Measurements from ENCODE around the gene METTL2B. TPM values are rescaled to one million over a fixed set of nuclear protein-coding genes. Genes with fewer than 3 reads are reported as not detected.

METTL2B gene
- total RNA-seq, 1 experiment from 2014 or later = 40.4 TPM

DNA sequence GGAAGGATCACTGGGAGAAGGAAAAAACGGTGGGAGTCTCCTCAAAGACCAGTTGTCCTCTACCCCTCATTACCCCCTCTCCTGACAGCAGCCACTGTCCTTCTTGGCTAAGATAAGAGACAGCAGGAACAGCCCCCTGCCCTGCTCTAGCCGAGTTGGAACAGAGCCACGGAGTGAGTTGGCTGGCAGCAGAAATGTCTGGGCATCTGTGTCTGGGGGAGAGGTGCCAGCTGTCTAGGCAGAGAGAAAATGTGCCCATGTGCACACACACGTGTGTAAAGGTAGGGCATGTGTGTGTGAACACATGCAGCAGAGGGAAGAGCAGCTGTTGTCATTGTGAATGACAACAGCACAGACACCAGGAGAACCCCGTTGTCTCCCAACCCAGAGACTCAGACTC, 30.2 kb upstream of the METTL2B start:
- Mint-ChIP-seq H3K27me3 (ENCODE audit: low read depth) (peaks cover 3% of the 10 kb centered on the region; the same call in 1 of the 2 replicates), H3K4me3 (no peak overlapping the region), H3K27ac (no peak overlapping the region), H3K9me3 (no peaks in the 10 kb centered on the region), H3K4me1 (peaks cover 4% of the 10 kb centered on the region; the same call in 1 of the 2 replicates), H3K36me3 (no peaks in the 10 kb centered on the region)
- TF ChIP-seq, protein P1, sequence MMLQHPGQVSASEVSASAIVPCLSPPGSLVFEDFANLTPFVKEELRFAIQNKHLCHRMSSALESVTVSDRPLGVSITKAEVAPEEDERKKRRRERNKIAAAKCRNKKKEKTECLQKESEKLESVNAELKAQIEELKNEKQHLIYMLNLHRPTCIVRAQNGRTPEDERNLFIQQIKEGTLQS (CRISPR knock-in tag; conservative IDR thresholded peaks at IDR 0.05) = no peak
- TF ChIP-seq JUN (CRISPR knock-in tag; IDR thresholded peaks at IDR 0.05) (no peak), CBFB (CRISPR knock-in tag; IDR thresholded peaks at IDR 0.05; ENCODE audit: low read depth) (no peak), ESRRA (CRISPR knock-in tag; IDR thresholded peaks at IDR 0.05; ENCODE audit: borderline replicate concordance) (no peak), FOXP1 (CRISPR knock-in tag; IDR thresholded peaks at IDR 0.05; ENCODE audit: borderline replicate concordance) (no peak), SP1 (CRISPR knock-in tag; conservative IDR thresholded peaks at IDR 0.05) (no peak), OVOL2 (CRISPR knock-in tag; IDR thresholded peaks at IDR 0.05; ENCODE audit: borderline replicate concordance) (no peak)
- TF ChIP-seq, protein P2, sequence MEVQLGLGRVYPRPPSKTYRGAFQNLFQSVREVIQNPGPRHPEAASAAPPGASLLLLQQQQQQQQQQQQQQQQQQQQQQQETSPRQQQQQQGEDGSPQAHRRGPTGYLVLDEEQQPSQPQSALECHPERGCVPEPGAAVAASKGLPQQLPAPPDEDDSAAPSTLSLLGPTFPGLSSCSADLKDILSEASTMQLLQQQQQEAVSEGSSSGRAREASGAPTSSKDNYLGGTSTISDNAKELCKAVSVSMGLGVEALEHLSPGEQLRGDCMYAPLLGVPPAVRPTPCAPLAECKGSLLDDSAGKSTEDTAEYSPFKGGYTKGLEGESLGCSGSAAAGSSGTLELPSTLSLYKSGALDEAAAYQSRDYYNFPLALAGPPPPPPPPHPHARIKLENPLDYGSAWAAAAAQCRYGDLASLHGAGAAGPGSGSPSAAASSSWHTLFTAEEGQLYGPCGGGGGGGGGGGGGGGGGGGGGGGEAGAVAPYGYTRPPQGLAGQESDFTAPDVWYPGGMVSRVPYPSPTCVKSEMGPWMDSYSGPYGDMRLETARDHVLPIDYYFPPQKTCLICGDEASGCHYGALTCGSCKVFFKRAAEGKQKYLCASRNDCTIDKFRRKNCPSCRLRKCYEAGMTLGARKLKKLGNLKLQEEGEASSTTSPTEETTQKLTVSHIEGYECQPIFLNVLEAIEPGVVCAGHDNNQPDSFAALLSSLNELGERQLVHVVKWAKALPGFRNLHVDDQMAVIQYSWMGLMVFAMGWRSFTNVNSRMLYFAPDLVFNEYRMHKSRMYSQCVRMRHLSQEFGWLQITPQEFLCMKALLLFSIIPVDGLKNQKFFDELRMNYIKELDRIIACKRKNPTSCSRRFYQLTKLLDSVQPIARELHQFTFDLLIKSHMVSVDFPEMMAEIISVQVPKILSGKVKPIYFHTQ (CRISPR knock-in tag; IDR thresholded peaks at IDR 0.05) = no peak
- TF ChIP-seq, protein P3, sequence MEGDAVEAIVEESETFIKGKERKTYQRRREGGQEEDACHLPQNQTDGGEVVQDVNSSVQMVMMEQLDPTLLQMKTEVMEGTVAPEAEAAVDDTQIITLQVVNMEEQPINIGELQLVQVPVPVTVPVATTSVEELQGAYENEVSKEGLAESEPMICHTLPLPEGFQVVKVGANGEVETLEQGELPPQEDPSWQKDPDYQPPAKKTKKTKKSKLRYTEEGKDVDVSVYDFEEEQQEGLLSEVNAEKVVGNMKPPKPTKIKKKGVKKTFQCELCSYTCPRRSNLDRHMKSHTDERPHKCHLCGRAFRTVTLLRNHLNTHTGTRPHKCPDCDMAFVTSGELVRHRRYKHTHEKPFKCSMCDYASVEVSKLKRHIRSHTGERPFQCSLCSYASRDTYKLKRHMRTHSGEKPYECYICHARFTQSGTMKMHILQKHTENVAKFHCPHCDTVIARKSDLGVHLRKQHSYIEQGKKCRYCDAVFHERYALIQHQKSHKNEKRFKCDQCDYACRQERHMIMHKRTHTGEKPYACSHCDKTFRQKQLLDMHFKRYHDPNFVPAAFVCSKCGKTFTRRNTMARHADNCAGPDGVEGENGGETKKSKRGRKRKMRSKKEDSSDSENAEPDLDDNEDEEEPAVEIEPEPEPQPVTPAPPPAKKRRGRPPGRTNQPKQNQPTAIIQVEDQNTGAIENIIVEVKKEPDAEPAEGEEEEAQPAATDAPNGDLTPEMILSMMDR (IDR thresholded peaks at IDR 0.05) = no peak
- TF ChIP-seq, protein P4, sequence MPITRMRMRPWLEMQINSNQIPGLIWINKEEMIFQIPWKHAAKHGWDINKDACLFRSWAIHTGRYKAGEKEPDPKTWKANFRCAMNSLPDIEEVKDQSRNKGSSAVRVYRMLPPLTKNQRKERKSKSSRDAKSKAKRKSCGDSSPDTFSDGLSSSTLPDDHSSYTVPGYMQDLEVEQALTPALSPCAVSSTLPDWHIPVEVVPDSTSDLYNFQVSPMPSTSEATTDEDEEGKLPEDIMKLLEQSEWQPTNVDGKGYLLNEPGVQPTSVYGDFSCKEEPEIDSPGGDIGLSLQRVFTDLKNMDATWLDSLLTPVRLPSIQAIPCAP (CRISPR knock-in tag; IDR thresholded peaks at IDR 0.05) = no peak
- DNase-seq (ENCODE audit: low spot score) = no peak
- ATAC-seq = no peak
- CTCF ChIA-PET = interaction anchor here (1.1 kb wide), 2 partner anchors 13 to 15 kb away, joined by 3 to 4 read pairs; no protein-coding TSS in a partner anchor
- POLR2A ChIA-PET = no interaction called here

DNA sequence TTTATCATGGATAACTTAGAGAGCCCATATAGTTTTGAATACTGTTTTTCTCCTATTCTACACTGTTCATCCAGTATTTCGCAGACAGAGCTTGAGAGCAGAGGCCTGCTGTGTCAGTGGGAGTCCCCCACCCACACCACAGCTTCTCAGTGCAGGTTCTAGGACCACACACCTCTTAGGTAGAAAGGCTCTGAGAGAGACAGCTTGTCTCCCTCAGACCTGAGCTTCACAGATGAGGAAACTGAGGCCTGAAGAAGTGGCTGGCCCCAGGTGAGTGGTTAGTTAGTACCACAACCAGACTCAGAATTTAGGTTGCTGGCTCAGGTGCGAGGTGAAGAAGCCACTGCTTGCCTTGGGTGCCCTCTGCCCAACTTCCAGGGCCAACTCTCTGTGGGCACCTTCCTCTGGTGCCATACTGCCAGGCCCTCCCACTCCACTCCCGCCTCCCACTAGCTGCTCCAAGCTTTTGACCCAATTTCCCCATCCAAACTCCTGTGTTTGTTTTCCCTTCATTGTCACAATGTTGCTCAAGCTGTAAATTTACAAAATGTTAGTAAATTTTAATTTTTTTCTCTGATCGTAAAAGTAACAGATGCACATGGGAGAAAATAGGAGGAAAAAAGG, 28.5 kb upstream of the METTL2B start:
- ATAC-seq (no peak), DNase-seq (ENCODE audit: low spot score) (no peak)
- no peak overlapping the region for H3K4me3 Mint-ChIP-seq
- no peaks in the 10 kb centered on the region for H3K36me3 Mint-ChIP-seq
- ChIA-PET CTCF (interaction anchor here (1.4 to 1.5 kb wide), 3 partner anchors 12 to 101 kb away, joined by 3 to 7 read pairs (median 3); no protein-coding TSS in a partner anchor), POLR2A (interaction anchor here (0.6 kb wide), 1 partner anchor 260 kb away, joined by 3 read pairs; no protein-coding TSS in a partner anchor)
- H3K9me3 Mint-ChIP-seq = no peaks in the 10 kb centered on the region
- H3K27ac Mint-ChIP-seq = no peak overlapping the region
- H3K4me1 Mint-ChIP-seq = peaks cover 17% of the 10 kb centered on the region
- peaks cover 9% of the 10 kb centered on the region for H3K27me3 Mint-ChIP-seq (ENCODE audit: low read depth)
- TF ChIP-seq NFYB (CRISPR knock-in tag; conservative IDR thresholded peaks at IDR 0.05; ENCODE audit: low read depth) = no peak
- TF ChIP-seq, protein P5, sequence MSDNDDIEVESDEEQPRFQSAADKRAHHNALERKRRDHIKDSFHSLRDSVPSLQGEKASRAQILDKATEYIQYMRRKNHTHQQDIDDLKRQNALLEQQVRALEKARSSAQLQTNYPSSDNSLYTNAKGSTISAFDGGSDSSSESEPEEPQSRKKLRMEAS (CRISPR knock-in tag; IDR thresholded peaks at IDR 0.05) = no peak
- TF ChIP-seq ZNF232 (CRISPR knock-in tag; IDR thresholded peaks at IDR 0.05) = no peak
- no peak for TF ChIP-seq ZNF263 (CRISPR knock-in tag; IDR thresholded peaks at IDR 0.05; ENCODE audit: low read depth)
- TF ChIP-seq ESRRA (CRISPR knock-in tag; IDR thresholded peaks at IDR 0.05; ENCODE audit: borderline replicate concordance) = no peak
- no peak for TF ChIP-seq RELA (CRISPR knock-in tag; IDR thresholded peaks at IDR 0.05; ENCODE audit: borderline replicate concordance)
- TF ChIP-seq ZNF423 (CRISPR knock-in tag; IDR thresholded peaks at IDR 0.05) = no peak
- TF ChIP-seq ZBTB21 (CRISPR knock-in tag; IDR thresholded peaks at IDR 0.05; ENCODE audit: borderline replicate concordance) = no peak
- TF ChIP-seq, protein P6, sequence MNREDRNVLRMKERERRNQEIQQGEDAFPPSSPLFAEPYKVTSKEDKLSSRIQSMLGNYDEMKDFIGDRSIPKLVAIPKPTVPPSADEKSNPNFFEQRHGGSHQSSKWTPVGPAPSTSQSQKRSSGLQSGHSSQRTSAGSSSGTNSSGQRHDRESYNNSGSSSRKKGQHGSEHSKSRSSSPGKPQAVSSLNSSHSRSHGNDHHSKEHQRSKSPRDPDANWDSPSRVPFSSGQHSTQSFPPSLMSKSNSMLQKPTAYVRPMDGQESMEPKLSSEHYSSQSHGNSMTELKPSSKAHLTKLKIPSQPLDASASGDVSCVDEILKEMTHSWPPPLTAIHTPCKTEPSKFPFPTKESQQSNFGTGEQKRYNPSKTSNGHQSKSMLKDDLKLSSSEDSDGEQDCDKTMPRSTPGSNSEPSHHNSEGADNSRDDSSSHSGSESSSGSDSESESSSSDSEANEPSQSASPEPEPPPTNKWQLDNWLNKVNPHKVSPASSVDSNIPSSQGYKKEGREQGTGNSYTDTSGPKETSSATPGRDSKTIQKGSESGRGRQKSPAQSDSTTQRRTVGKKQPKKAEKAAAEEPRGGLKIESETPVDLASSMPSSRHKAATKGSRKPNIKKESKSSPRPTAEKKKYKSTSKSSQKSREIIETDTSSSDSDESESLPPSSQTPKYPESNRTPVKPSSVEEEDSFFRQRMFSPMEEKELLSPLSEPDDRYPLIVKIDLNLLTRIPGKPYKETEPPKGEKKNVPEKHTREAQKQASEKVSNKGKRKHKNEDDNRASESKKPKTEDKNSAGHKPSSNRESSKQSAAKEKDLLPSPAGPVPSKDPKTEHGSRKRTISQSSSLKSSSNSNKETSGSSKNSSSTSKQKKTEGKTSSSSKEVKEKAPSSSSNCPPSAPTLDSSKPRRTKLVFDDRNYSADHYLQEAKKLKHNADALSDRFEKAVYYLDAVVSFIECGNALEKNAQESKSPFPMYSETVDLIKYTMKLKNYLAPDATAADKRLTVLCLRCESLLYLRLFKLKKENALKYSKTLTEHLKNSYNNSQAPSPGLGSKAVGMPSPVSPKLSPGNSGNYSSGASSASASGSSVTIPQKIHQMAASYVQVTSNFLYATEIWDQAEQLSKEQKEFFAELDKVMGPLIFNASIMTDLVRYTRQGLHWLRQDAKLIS (CRISPR knock-in tag; IDR thresholded peaks at IDR 0.05; ENCODE audit: borderline replicate concordance) = no peak
- TF ChIP-seq NR3C1 (CRISPR knock-in tag; conservative IDR thresholded peaks at IDR 0.05; ENCODE audit: low read depth) = no peak
- no peak for TF ChIP-seq SMAD4 (CRISPR knock-in tag; IDR thresholded peaks at IDR 0.05)
- TF ChIP-seq, protein P7, sequence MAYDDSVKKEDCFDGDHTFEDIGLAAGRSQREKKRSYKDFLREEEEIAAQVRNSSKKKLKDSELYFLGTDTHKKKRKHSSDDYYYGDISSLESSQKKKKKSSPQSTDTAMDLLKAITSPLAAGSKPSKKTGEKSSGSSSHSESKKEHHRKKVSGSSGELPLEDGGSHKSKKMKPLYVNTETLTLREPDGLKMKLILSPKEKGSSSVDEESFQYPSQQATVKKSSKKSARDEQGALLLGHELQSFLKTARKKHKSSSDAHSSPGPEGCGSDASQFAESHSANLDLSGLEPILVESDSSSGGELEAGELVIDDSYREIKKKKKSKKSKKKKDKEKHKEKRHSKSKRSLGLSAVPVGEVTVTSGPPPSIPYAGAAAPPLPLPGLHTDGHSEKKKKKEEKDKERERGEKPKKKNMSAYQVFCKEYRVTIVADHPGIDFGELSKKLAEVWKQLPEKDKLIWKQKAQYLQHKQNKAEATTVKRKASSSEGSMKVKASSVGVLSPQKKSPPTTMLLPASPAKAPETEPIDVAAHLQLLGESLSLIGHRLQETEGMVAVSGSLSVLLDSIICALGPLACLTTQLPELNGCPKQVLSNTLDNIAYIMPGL (CRISPR knock-in tag; IDR thresholded peaks at IDR 0.05) = no peak
- TF ChIP-seq, protein P1 (CRISPR knock-in tag; conservative IDR thresholded peaks at IDR 0.05) = no peak
- TF ChIP-seq JAZF1 (CRISPR knock-in tag; IDR thresholded peaks at IDR 0.05) = no peak
